ENCODE measurements around the gene ZNF337. TPM values are rescaled to one million over a fixed set of nuclear protein-coding genes. Genes with fewer than 3 reads are reported as not detected.

The ZNF337 gene
- total and polyA plus RNA-seq, 2 of the 13 experiments (the other 11 are each of a cell fraction or from before 2014, with no cell fraction given) = 17.0 to 19.6 TPM

DNA sequence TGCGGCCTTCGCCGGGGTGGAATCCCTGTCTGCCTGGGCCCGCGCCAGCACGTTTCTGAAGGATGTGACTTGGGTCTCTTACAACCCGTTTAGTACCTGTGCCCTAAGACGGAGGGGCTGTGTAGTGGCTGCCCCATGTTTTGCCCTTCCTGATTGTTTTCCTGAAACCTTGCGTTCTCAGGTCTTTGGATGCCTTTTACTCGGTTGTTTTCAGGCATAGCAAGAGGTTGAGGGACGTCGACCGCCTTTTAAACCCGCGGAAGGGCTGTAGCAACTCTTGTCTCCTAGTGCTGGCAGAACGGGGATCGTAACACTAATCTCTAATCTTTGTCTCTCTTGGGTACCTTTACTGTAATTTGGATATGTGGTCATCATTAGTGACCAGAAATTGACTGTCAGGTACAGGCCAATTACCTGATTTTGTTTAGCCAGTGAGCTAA lies 72.1 kb downstream of the ZNF337 start:
- Histone ChIP-seq H3K36me3 (replicated peaks in 1 of 2; ENCODE audit: control insufficient read depth in 1 of 2, insufficient read depth in 2 of 2, low read length in 2 of 2) (peaks cover 0 to 5% of the 10 kb centered on the region in 2 experiments; a peak in 4 of 5 replicates), H3K4me2 (ENCODE audit: low read depth, low read length) (peak overlapping the region; percentile 100), H3K79me2 (ENCODE audit: insufficient read depth, low read length) (peaks cover 51% of the 10 kb centered on the region), H3K4me3 (replicated peaks in 1 of 3; ENCODE audit: insufficient read depth in 1 of 3, low read depth in 2 of 3, low read length in 3 of 3) (peak overlapping the region; percentile 72 to 87 (median 80)), H2AFZ (ENCODE audit: low read length) (peak overlapping the region; percentile 35), H3K9ac (ENCODE audit: insufficient read depth, low read depth, low read length) (peak overlapping the region; percentile 94), H3K27ac (ENCODE audit: extremely low read length, insufficient read depth, low read length) (peak overlapping the region; percentile 96), H3K27me3 (ENCODE audit: control insufficient read depth in 1 of 2, insufficient read depth in 2 of 2, low read length in 2 of 2) (no peaks in the 10 kb centered on the region; a peak in 1 of 5 replicates), H3K9me3 (ENCODE audit: low read length) (no peaks in the 10 kb centered on the region), H4K20me1 (ENCODE audit: insufficient read depth, low read length) (0 out of 2 replicates have a peak, but pooled peaks cover 3% of the 10 kb centered on the region), H3K4me1 (ENCODE audit: insufficient read depth, low read length) (peaks cover 49% of the 10 kb centered on the region)
- ChIA-PET CTCF (ENCODE audit: low intra/inter-chr PET ratio, low total read pairs) (no interaction called here), POLR2A (interaction anchor here (0.9 to 1.0 kb wide), 2 partner anchors 18 to 126 kb away, joined by 3 to 4 read pairs; no protein-coding TSS in a partner anchor)
- BruUV-seq (replicated peaks) = TSS peak; percentile 62
- DNase-seq (ENCODE audit: low spot score) (no peak), FAIRE-seq (no peak), ATAC-seq (no peak)
- in situ Hi-C loops (cut with HindIII; ENCODE audit: extremely low pct_ligation_motif_present, low pct_unique_long_range_greater_than_20kb) = loop anchor here (5.0 kb wide), 1 partner anchor 37 kb away; the partner anchor contains the start of gene NINL
- 5% methylated on average over 14 of the region's 17 CpGs for WGBS (ENCODE audit: low lambda C conversion rate)
- intact Hi-C loops (cut with micrococcal nuclease; ENCODE audit: unreplicated experiment) = loop anchor here (1.0 kb wide), 1 partner anchor 72 kb away; the partner anchor contains the start of gene ZNF337
- TF ChIP-seq THYN1 (CRISPR knock-in tag; IDR thresholded peaks at IDR 0.05; ENCODE audit: borderline replicate concordance, low read depth) (no peak), MTA1 (CRISPR knock-in tag; IDR thresholded peaks at IDR 0.05; ENCODE audit: borderline replicate concordance) (no peak), GLI4 (CRISPR knock-in tag; IDR thresholded peaks at IDR 0.05; ENCODE audit: borderline replicate concordance) (no peak), FOSL1 (CRISPR knock-in tag; IDR thresholded peaks at IDR 0.05; ENCODE audit: borderline replicate concordance) (no peak), ZNF230 (CRISPR knock-in tag; IDR thresholded peaks at IDR 0.05) (peak; percentile 34), SNAI1 (CRISPR knock-in tag; IDR thresholded peaks at IDR 0.05; ENCODE audit: borderline replicate concordance) (peak; percentile 10; the same call in 1 of the 2 replicates), AGO2 (optimal IDR thresholded peaks at IDR 0.05; ENCODE audit: low read depth, low read length) (peak; percentile 52), MAZ (IDR thresholded peaks at IDR 0.05; ENCODE audit: borderline replicate concordance, low read depth, low read length) (peak; percentile 49; the same call in 1 of the 2 replicates), MAZ (CRISPR knock-in tag; IDR thresholded peaks at IDR 0.05; ENCODE audit: low read depth) (no peak), NFIB (CRISPR knock-in tag; IDR thresholded peaks at IDR 0.05; ENCODE audit: borderline replicate concordance) (peak; percentile 96; the same call in 1 of the 2 replicates), ATAD3A (CRISPR knock-in tag; IDR thresholded peaks at IDR 0.05) (0 out of 2 replicates have a peak, but pooled peaks have one; percentile 12), KAT7 (CRISPR knock-in tag; IDR thresholded peaks at IDR 0.05; ENCODE audit: borderline replicate concordance) (0 out of 2 replicates have a peak, but pooled peaks have one; percentile 9), ZIK1 (CRISPR knock-in tag; IDR thresholded peaks at IDR 0.05; ENCODE audit: borderline replicate concordance, low read depth) (no peak), GZF1 (CRISPR knock-in tag; IDR thresholded peaks at IDR 0.05) (peak; percentile 80), HIVEP1 (CRISPR knock-in tag; IDR thresholded peaks at IDR 0.05) (peak; percentile 77; the same call in 1 of the 2 replicates)
- TF ChIP-seq, protein P1, sequence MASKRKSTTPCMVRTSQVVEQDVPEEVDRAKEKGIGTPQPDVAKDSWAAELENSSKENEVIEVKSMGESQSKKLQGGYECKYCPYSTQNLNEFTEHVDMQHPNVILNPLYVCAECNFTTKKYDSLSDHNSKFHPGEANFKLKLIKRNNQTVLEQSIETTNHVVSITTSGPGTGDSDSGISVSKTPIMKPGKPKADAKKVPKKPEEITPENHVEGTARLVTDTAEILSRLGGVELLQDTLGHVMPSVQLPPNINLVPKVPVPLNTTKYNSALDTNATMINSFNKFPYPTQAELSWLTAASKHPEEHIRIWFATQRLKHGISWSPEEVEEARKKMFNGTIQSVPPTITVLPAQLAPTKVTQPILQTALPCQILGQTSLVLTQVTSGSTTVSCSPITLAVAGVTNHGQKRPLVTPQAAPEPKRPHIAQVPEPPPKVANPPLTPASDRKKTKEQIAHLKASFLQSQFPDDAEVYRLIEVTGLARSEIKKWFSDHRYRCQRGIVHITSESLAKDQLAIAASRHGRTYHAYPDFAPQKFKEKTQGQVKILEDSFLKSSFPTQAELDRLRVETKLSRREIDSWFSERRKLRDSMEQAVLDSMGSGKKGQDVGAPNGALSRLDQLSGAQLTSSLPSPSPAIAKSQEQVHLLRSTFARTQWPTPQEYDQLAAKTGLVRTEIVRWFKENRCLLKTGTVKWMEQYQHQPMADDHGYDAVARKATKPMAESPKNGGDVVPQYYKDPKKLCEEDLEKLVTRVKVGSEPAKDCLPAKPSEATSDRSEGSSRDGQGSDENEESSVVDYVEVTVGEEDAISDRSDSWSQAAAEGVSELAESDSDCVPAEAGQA (IDR thresholded peaks at IDR 0.05; ENCODE audit: low read depth) = 0 out of 2 replicates have a peak, but pooled peaks have one; percentile 63
- TF ChIP-seq, protein P1 (CRISPR knock-in tag; IDR thresholded peaks at IDR 0.05; ENCODE audit: borderline replicate concordance) = no peak; the same call in 1 of the 2 replicates
